CD4-positive, alpha-beta T cell treated with Interferon alpha-2 for 1 hour (primary cell): Measurements from ENCODE around the gene PHC2.
"Not testable (repeated sequence)": the region's sequence is repeated elsewhere in the genome, so short reads cannot be mapped to it uniquely, and the experiment has no call there.

Experiments used
- DNase-seq, 2 donors: peaks; one replicate each; pipeline ENCODE4 v3.0.0-alpha.2; 2020 to 2022

Gene PHC2

GRCh38 chr1:33306653-33307493 is 124.0 kb downstream of the PHC2 start:
- no peak for DNase-seq

GRCh38 chr1:33305816-33306652 is 124.9 kb downstream of the PHC2 start:
- no peak for DNase-seq

GRCh38 chr1:33305016-33305415 is 125.9 kb downstream of the PHC2 start:
- DNase-seq, result no peak

GRCh38 chr1:33302325-33302724 is 128.6 kb downstream of the PHC2 start:
- peak in 1 of 2 donors; percentile 35 for DNase-seq

- no peak for DNase-seq
Measured at GRCh38 chr1:33301273-33301984, 129.5 kb downstream of the PHC2 start.

GRCh38 chr1:33300673-33301072 is 130.2 kb downstream of the PHC2 start:
- no peak for DNase-seq

- no peak for DNase-seq
Measured at GRCh38 chr1:33299461-33300155, 131.3 kb downstream of the PHC2 start.

- DNase-seq, result peak; percentile 60 to 65
Measured at GRCh38 chr1:33298623-33299277, 132.1 kb downstream of the PHC2 start.

GRCh38 chr1:33297911-33298622 is 132.8 kb downstream of the PHC2 start:
- no peak for DNase-seq

GRCh38 chr1:33296824-33297223 is 134.1 kb downstream of the PHC2 start:
- no peak for DNase-seq

- no peak for DNase-seq
Measured at GRCh38 chr1:33296082-33296458, 134.8 kb downstream of the PHC2 start.

GRCh38 chr1:33295450-33296081 is 135.3 kb downstream of the PHC2 start:
- DNase-seq, result peak; percentile 77 to 87

- DNase-seq, result no peak
Measured at GRCh38 chr1:33295023-33295422, 135.9 kb downstream of the PHC2 start.

GRCh38 chr1:33294071-33295010 is 136.6 kb downstream of the PHC2 start:
- DNase-seq, result no peak

- DNase-seq, result no peak
Measured at GRCh38 chr1:33292726-33293340, 138.1 kb downstream of the PHC2 start.

GRCh38 chr1:33290615-33291014 is 140.3 kb downstream of the PHC2 start:
- DNase-seq, result not testable (repeated sequence)

- DNase-seq, result no peak
Measured at GRCh38 chr1:33289858-33290154, 141.1 kb downstream of the PHC2 start.

GRCh38 chr1:33288976-33289857 is 141.7 kb downstream of the PHC2 start:
- DNase-seq, result no peak
